GM15510 (cell line): ENCODE measurements around the gene STRA6.

Experiments used
- POLR2A ChIP-seq: IDR thresholded peaks from 3 replicates; pipeline ENCODE4 v1.6.1; 2011; ENCODE audit warnings: borderline replicate concordance; ENCODE audit not compliant: insufficient read length; ENCODE audit errors: extremely low read depth

Gene STRA6

GRCh38 chr15:74129586-74130154, 72.9 kb downstream of the STRA6 start:
- TF ChIP-seq POLR2A: no peak
